GM12878 (cell line): ENCODE data around the gene CENPO. TPM values are rescaled to one million over a fixed set of nuclear protein-coding genes. Genes with fewer than 3 reads are reported as not detected.

Experiments
- ATAC-seq: fragments of 200-7000 bp; cut with Tn5 transposase; 3 replicates; pipeline ENCODE4 v1.9.1; 2020; ENCODE audit warnings: mild to moderate bottlenecking, moderate library complexity
- BruUV-seq: library from RNA; stranded (reverse); fragments of 400-500 nt; replicated peaks from 2 replicates; lab custom pipeline; 2021; lab: Mats Ljungman, UMichigan
- CTCF ChIA-PET: fragments of 300-600 bp; sonication (Branson Sonifier 250); formaldehyde crosslinking; extraction: SDS; loops from one replicate; lab custom pipeline; 2021; ENCODE audit warnings: inconsistent platforms; lab: Yijun Ruan, JAX
- POLR2A ChIA-PET: fragments of 350-600 bp; formaldehyde crosslinking; extraction: SDS; loops from one replicate; lab custom pipeline; 2021; ENCODE audit warnings: inconsistent platforms; lab: Charles Lee
- RAD21 ChIA-PET: fragments of 300-600 bp; sonication (Branson Sonifier 250); formaldehyde crosslinking; loops from one replicate; lab custom pipeline; 2023; ENCODE audit warnings: antibody characterized with exemption; ENCODE audit not compliant: unreplicated experiment; lab: Charles Lee
- SMC1A ChIA-PET: fragments of 300-600 bp; sonication (Branson Sonifier 250); formaldehyde crosslinking; loops from one replicate; lab custom pipeline; 2023; ENCODE audit not compliant: unreplicated experiment, uncharacterized antibody; lab: Charles Lee
- DNase-seq: peaks from one replicate; pipeline ENCODE4 v3.0.0-alpha.2; 2011; ENCODE audit warnings: low read depth, low spot score
- FAIRE-seq: peaks from 3 replicates; lab custom pipeline; 2011; peaks lifted over from hg19 to GRCh38; lab: Jason Lieb, UNC
- H2AFZ ChIP-seq: 2 replicates; pipeline ENCODE4 v1.6.0; 2011; ENCODE audit warnings: low read depth, low read length, control low read depth; ENCODE audit not compliant: control insufficient read depth
- H3K27ac ChIP-seq: 2 replicates; pipeline ENCODE4 v1.5.1; 2011; ENCODE audit warnings: control low read depth; ENCODE audit not compliant: control insufficient read depth, insufficient read depth
- H3K27me3 ChIP-seq, 2 experiments: replicated peaks in 1 of 2; 2 replicates each; pipeline versions ENCODE4 v1.6.0 to v1.6.1; 2011; ENCODE audit warnings: low read length in 1 of 2; ENCODE audit not compliant: control insufficient read depth in 2 of 2, insufficient read depth in 2 of 2
- H3K36me3 ChIP-seq, 2 experiments: 2 replicates each; pipeline ENCODE4 v1.5.1; 2011; ENCODE audit warnings: low read length in 1 of 2; ENCODE audit not compliant: control insufficient read depth in 2 of 2, insufficient read depth in 2 of 2
- H3K4me1 ChIP-seq: 2 replicates; pipeline ENCODE4 v1.6.1; 2011; ENCODE audit warnings: mild to moderate bottlenecking, low read length, moderate library complexity, mixed read lengths; ENCODE audit not compliant: control insufficient read depth, insufficient read depth
- H3K4me2 ChIP-seq: 2 replicates; pipeline ENCODE4 v1.6.0; 2011; ENCODE audit warnings: control low read depth; ENCODE audit not compliant: control insufficient read depth, insufficient read depth
- H3K4me3 ChIP-seq: fragments of 200-600 bp; sonication (generic); 2 replicates; pipeline ENCODE4 v1.5.1; 2016
- H3K79me2 ChIP-seq: 2 replicates; pipeline ENCODE4 v1.6.0; 2011; ENCODE audit warnings: low read length; ENCODE audit not compliant: control insufficient read depth, insufficient read depth
- H3K9ac ChIP-seq: 2 replicates; pipeline ENCODE4 v1.8.0; 2011; ENCODE audit warnings: low read length, control low read depth, mixed read lengths; ENCODE audit not compliant: control insufficient read depth, insufficient read depth
- H3K9me3 ChIP-seq: replicated peaks from 3 replicates; pipeline ENCODE4 v1.5.1; 2011; ENCODE audit warnings: mild to moderate bottlenecking, low read length; ENCODE audit not compliant: control insufficient read depth, insufficient read depth
- H4K20me1 ChIP-seq: 2 replicates; pipeline ENCODE4 v1.6.0; 2011; ENCODE audit not compliant: control insufficient read depth, insufficient read depth
- CBX3 ChIP-seq: fragments of 200-600 bp; sonication (generic); IDR thresholded peaks from 2 replicates; pipeline ENCODE4 v1.6.1; 2016; ENCODE audit warnings: low read depth, borderline replicate concordance
- CHD4 ChIP-seq: fragments of 200-600 bp; sonication (generic); IDR thresholded peaks from 2 replicates; pipeline ENCODE4 v1.6.1; 2016; ENCODE audit warnings: mild to moderate bottlenecking
- IKZF1 ChIP-seq: fragments of 450-650 bp; conservative IDR thresholded peaks from 2 replicates; pipeline ENCODE4 v1.6.1; 2017; ENCODE audit warnings: antibody characterized with exemption, mild to moderate bottlenecking
- IKZF2 ChIP-seq, 2 experiments: fragments of 450-650 bp; IDR thresholded peaks; 2 replicates each; pipeline ENCODE4 v1.6.1; 2017; ENCODE audit warnings: mild to moderate bottlenecking in 2 of 2, moderate library complexity in 2 of 2
- PML ChIP-seq: IDR thresholded peaks from 2 replicates; pipeline ENCODE4 v1.6.1; 2012; ENCODE audit warnings: low read length, inconsistent platforms
- POLR2AphosphoS2 ChIP-seq: IDR thresholded peaks from 2 replicates; pipeline ENCODE4 v1.6.1; 2011; ENCODE audit warnings: low read depth, mild to moderate bottlenecking, low read length, improper control_type of control experiment, moderate library complexity
- RCOR1 ChIP-seq: conservative IDR thresholded peaks from 2 replicates; pipeline ENCODE4 v1.6.1; 2012; ENCODE audit warnings: low read depth, low read length, improper control_type of control experiment
- SPI1 ChIP-seq: IDR thresholded peaks from 2 replicates; pipeline ENCODE4 v1.6.1; 2011; ENCODE audit warnings: low read depth, mild to moderate bottlenecking, low read length, moderate library complexity, borderline replicate concordance; ENCODE audit not compliant: insufficient read depth
- TARDBP ChIP-seq: IDR thresholded peaks from 2 replicates; pipeline ENCODE4 v1.6.1; 2016; ENCODE audit warnings: borderline replicate concordance
- TCF12 ChIP-seq: IDR thresholded peaks from 2 replicates; pipeline ENCODE4 v1.6.1; 2011; ENCODE audit warnings: low read depth, mild to moderate bottlenecking, low read length
- WGBS: methylation state at CpG from one replicate; pipeline ENCODE4 v1.1.6; 2016; ENCODE audit warnings: low lambda C conversion rate; ENCODE audit not compliant: insufficient replicate concordance, insufficient coverage; ENCODE audit errors: missing lambda C conversion rate; 5-methylcytosine and 5-hydroxymethylcytosine counted together
- in situ Hi-C: fragments of 300-500 bp; cut with MboI; formaldehyde crosslinking; loops from 9 replicates; pipeline ENCODE4 v1.14.3; 2018; ENCODE audit warnings: mixed read lengths
- intact Hi-C: fragments of 100-400 bp; cut with micrococcal nuclease; formaldehyde crosslinking; loops from one replicate; pipeline ENCODE4 v1.14.2; 2022; ENCODE audit not compliant: unreplicated experiment
- polyA plus RNA-seq, 11 experiments: library from polyadenylated mRNA; depleted of rRNA in 4 of 11; unstranded in 6 of 11; stranded (reverse) in 5 of 11; fragments of >200 nt; fragmentation: Nextera tagmentation in 4 of 11; fragmentation: Illumina TruSeq in 1 of 11; extraction: Ambion mirVana in 4 of 11; extraction: Trizol in 1 of 11; gene quantifications; 1 replicate in 1 of 11; 2 replicates in 10 of 11; pipeline versions ENCODE4 v1.2.1 to v1.2.3, GENCODE V29; 2011 to 2016; ENCODE audit warnings: inconsistent platforms in 2 of 11, missing spikeins in 2 of 11, low read depth in 1 of 11
- total RNA-seq, 4 experiments: library from RNA; depleted of rRNA in 3 of 4; stranded (reverse); fragments of >200 nt in 3 of 4; fragmentation: Illumina TruSeq in 1 of 4; extraction: Trizol in 1 of 4; gene quantifications; 2 replicates each; pipeline versions ENCODE4 v1.2.1 to v1.2.3, GENCODE V29; 2013 to 2021
- TF ChIP-seq, protein P1 (sequence below): fragments of 450-650 bp; IDR thresholded peaks from 2 replicates; pipeline ENCODE4 v1.6.1; 2014; ENCODE audit warnings: mild to moderate bottlenecking
- TF ChIP-seq, protein P2 (sequence below): IDR thresholded peaks from 2 replicates; pipeline ENCODE4 v1.6.1; 2012; ENCODE audit warnings: low read length, inconsistent platforms
- TF ChIP-seq, protein P3 (sequence below): fragments of 450-650 bp; IDR thresholded peaks from 2 replicates; pipeline ENCODE4 v1.6.1; 2017; ENCODE audit warnings: borderline replicate concordance
- TF ChIP-seq, protein P4 (sequence below): fragments of 150-350 bp; IDR thresholded peaks from 2 replicates; pipeline ENCODE4 v1.6.1; 2016; ENCODE audit warnings: low read depth, low read length

CENPO gene
- total and polyA plus RNA-seq, 10 of the 15 experiments (the other 5 are each of a cell fraction or from before 2014, with no cell fraction given), result 18.7 to 37.0 (median 31.4) TPM

DNA sequence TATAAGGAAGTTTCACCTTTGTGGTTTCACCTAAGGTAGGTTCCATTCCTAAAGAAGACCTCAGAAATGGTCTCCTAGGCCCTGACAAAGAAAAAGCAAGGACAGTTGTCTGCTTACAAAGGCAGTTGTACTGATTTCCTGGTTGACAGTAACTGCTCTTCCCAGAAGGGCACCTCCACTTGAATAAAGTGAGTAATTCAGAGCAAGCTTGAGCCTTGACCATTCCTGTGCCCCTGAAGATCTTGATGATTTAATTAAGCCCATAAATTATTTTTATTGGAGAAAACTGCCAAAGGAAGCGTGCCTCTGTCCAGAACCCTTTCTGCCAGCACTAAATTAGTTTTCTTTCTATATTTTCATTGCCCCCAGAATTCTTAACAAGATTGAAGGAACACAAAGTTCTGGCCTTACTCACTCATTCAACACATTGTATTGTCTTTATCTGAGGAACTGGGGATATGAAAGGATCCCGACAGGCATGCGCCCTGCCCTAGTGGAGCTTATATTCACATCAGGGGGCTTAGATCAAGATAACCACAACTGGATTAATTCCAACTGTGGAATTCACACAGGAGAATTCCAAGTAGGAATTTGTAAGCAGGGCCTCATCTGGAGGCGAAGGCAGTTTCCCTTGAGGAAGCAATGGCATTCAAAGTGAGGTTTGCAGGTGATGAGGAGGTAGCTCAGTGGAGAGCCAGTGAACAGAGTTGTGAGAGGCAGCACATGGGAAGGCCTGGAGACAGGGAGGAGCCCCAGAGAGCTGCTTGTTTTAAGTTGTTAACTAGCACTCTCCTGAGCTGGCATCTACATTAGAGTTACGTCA, 21.2 kb upstream of the CENPO start:
- ChIA-PET CTCF (no interaction called here), POLR2A (no interaction called here), SMC1A (interaction anchor here (0.7 to 1.0 kb wide), 2 partner anchors 21 to 101 kb away, joined by 3 read pairs; partner anchors contain the start of genes CENPO and PTRHD1), RAD21 (no interaction called here)
- H3K9ac ChIP-seq, result no peak overlapping the region
- no peak overlapping the region for H2AFZ ChIP-seq
- H3K27me3 ChIP-seq, result no peaks in the 10 kb centered on the region
- H3K27ac ChIP-seq, result no peak overlapping the region
- no peak overlapping the region for H3K4me3 ChIP-seq
- intact Hi-C loops (no loop called here), in situ Hi-C loops (no loop called here)
- no TSS peak for BruUV-seq
- no peaks in the 10 kb centered on the region for H4K20me1 ChIP-seq
- H3K36me3 ChIP-seq, result peaks cover 2 to 4% of the 10 kb centered on the region in 2 experiments; a peak in 2 of 4 replicates
- H3K4me2 ChIP-seq, result no peak overlapping the region
- no peaks in the 10 kb centered on the region for H3K4me1 ChIP-seq
- DNase-seq (no peak), ATAC-seq (no peak), FAIRE-seq (no peak)
- H3K9me3 ChIP-seq, result no peaks in the 10 kb centered on the region
- whole genome bisulfite sequencing, result 86% methylated on average over 5 of the region's 5 CpGs
- no peaks in the 10 kb centered on the region for H3K79me2 ChIP-seq
- TF ChIP-seq, protein P1, sequence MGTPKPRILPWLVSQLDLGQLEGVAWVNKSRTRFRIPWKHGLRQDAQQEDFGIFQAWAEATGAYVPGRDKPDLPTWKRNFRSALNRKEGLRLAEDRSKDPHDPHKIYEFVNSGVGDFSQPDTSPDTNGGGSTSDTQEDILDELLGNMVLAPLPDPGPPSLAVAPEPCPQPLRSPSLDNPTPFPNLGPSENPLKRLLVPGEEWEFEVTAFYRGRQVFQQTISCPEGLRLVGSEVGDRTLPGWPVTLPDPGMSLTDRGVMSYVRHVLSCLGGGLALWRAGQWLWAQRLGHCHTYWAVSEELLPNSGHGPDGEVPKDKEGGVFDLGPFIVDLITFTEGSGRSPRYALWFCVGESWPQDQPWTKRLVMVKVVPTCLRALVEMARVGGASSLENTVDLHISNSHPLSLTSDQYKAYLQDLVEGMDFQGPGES, result no peak
- TF ChIP-seq, protein P2, sequence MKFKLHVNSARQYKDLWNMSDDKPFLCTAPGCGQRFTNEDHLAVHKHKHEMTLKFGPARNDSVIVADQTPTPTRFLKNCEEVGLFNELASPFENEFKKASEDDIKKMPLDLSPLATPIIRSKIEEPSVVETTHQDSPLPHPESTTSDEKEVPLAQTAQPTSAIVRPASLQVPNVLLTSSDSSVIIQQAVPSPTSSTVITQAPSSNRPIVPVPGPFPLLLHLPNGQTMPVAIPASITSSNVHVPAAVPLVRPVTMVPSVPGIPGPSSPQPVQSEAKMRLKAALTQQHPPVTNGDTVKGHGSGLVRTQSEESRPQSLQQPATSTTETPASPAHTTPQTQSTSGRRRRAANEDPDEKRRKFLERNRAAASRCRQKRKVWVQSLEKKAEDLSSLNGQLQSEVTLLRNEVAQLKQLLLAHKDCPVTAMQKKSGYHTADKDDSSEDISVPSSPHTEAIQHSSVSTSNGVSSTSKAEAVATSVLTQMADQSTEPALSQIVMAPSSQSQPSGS, result no peak
- TF ChIP-seq, protein P3, sequence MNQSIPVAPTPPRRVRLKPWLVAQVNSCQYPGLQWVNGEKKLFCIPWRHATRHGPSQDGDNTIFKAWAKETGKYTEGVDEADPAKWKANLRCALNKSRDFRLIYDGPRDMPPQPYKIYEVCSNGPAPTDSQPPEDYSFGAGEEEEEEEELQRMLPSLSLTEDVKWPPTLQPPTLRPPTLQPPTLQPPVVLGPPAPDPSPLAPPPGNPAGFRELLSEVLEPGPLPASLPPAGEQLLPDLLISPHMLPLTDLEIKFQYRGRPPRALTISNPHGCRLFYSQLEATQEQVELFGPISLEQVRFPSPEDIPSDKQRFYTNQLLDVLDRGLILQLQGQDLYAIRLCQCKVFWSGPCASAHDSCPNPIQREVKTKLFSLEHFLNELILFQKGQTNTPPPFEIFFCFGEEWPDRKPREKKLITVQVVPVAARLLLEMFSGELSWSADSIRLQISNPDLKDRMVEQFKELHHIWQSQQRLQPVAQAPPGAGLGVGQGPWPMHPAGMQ, result no peak
- TF ChIP-seq IKZF2 (IDR thresholded peaks at IDR 0.05), result no peak
- no peak for TF ChIP-seq PML
- TF ChIP-seq TARDBP, result no peak
- TF ChIP-seq POLR2AphosphoS2, result no peak
- no peak for TF ChIP-seq RCOR1
- TF ChIP-seq SPI1, result no peak
- no peak for TF ChIP-seq IKZF1
- TF ChIP-seq CHD4, result no peak
- TF ChIP-seq CBX3, result no peak
- TF ChIP-seq, protein P4, sequence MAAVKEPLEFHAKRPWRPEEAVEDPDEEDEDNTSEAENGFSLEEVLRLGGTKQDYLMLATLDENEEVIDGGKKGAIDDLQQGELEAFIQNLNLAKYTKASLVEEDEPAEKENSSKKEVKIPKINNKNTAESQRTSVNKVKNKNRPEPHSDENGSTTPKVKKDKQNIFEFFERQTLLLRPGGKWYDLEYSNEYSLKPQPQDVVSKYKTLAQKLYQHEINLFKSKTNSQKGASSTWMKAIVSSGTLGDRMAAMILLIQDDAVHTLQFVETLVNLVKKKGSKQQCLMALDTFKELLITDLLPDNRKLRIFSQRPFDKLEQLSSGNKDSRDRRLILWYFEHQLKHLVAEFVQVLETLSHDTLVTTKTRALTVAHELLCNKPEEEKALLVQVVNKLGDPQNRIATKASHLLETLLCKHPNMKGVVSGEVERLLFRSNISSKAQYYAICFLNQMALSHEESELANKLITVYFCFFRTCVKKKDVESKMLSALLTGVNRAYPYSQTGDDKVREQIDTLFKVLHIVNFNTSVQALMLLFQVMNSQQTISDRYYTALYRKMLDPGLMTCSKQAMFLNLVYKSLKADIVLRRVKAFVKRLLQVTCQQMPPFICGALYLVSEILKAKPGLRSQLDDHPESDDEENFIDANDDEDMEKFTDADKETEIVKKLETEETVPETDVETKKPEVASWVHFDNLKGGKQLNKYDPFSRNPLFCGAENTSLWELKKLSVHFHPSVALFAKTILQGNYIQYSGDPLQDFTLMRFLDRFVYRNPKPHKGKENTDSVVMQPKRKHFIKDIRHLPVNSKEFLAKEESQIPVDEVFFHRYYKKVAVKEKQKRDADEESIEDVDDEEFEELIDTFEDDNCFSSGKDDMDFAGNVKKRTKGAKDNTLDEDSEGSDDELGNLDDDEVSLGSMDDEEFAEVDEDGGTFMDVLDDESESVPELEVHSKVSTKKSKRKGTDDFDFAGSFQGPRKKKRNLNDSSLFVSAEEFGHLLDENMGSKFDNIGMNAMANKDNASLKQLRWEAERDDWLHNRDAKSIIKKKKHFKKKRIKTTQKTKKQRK, result no peak
- TF ChIP-seq TCF12, result no peak
